ENCODE results near the gene MAGI1.

MAGI1 gene

GRCh38 chr3:65577843-65578430 lies 460.8 kb downstream of the MAGI1 start:
- H3K4me3 ChIP-seq (ENCODE audit: low read length), result no peak overlapping the region
- TF ChIP-seq, protein P1, sequence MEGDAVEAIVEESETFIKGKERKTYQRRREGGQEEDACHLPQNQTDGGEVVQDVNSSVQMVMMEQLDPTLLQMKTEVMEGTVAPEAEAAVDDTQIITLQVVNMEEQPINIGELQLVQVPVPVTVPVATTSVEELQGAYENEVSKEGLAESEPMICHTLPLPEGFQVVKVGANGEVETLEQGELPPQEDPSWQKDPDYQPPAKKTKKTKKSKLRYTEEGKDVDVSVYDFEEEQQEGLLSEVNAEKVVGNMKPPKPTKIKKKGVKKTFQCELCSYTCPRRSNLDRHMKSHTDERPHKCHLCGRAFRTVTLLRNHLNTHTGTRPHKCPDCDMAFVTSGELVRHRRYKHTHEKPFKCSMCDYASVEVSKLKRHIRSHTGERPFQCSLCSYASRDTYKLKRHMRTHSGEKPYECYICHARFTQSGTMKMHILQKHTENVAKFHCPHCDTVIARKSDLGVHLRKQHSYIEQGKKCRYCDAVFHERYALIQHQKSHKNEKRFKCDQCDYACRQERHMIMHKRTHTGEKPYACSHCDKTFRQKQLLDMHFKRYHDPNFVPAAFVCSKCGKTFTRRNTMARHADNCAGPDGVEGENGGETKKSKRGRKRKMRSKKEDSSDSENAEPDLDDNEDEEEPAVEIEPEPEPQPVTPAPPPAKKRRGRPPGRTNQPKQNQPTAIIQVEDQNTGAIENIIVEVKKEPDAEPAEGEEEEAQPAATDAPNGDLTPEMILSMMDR (IDR thresholded peaks at IDR 0.05; ENCODE audit: insufficient read depth, low read depth, low read length, missing control alignments), result no peak
- DNase-seq (ENCODE audit: low read depth), result no peak

DNA sequence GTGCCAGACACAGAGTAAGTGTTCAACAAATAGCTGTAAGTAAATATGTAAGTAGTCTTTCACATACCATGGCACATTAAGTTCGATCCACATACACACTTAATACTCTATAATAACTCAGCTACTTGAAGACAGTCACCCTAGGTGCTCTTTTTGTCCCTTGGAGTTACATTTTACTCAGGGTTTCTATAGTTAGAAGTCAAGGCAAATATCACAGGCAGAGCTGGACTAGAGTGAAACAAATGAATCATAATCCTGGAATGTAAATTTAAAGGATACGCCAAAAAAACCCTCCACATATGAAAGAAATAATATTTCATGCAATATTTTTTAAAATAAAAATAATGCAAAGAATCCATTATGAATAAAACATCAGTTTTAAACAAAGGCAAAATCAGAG lies 461.8 kb downstream of the MAGI1 start:
- TF ChIP-seq, protein P1 (IDR thresholded peaks at IDR 0.05; ENCODE audit: insufficient read depth, low read depth, low read length, missing control alignments), result no peak
- peak; percentile 37 for DNase-seq (ENCODE audit: low read depth)

DNA sequence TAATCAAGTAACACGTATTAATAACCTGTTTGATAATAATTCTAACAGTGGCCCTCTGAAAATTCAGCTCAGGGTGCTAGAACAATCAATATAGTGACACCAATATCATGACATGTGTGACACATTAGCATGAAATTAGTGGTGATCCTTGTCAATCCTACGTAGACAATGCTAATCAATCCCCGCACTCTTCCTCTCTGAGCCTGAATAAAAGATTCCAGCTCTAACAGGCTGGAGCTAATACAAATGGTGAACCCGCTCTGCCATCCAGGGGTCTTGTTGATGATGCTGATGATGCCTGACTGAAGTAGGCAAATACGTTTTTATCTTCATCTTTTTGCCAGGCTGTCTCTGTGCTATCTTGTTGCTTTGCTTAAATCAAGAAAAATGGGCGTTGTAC lies 462.5 kb downstream of the MAGI1 start:
- TF ChIP-seq, protein P1 (IDR thresholded peaks at IDR 0.05; ENCODE audit: insufficient read depth, low read depth, low read length, missing control alignments), result no peak
- DNase-seq (ENCODE audit: low read depth), result no peak
- no peak overlapping the region for H3K4me3 ChIP-seq (ENCODE audit: low read length)

More for the DNA sequence above, 461.8 kb downstream of the MAGI1 start:
- H3K4me3 ChIP-seq (ENCODE audit: low read length), result no peak overlapping the region

- TF ChIP-seq, protein P1 (IDR thresholded peaks at IDR 0.05; ENCODE audit: insufficient read depth, low read depth, low read length, missing control alignments), result no peak
- no peak overlapping the region for H3K4me3 ChIP-seq (ENCODE audit: low read length)
- peak; percentile 93 for DNase-seq (ENCODE audit: low read depth)
Observed at GRCh38 chr3:65575376-65575840, 463.3 kb downstream of the MAGI1 start.

DNA sequence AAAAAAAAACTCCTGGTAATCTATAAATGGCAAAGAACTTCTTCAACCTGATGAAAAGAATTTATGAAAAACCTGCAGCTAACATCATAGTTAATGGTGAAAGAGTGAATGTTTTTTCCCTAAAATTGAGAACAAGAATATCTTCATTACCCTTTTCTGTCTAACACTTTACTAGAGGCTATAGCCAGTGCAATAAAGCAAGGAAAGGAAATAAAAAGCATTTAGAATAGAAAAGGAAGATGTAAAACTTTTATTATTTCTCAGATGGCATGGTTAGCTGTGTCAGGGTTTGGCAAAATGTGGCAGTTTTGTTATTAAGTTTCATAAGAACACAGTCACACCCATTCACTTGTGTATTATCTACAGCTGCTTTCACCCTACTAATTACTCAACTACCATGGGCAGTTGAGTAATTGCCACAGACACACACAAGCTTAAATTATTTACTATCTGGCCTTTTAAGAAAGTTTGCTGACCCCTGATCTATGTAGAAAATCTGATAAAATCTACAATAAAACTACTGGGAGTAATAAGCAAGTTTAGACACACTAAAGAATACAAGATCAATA lies 465.1 kb downstream of the MAGI1 start:
- peak; percentile 78 for DNase-seq (ENCODE audit: low read depth)
- no peak overlapping the region for H3K4me3 ChIP-seq (ENCODE audit: low read length)
- TF ChIP-seq, protein P1 (IDR thresholded peaks at IDR 0.05; ENCODE audit: insufficient read depth, low read depth, low read length, missing control alignments), result no peak

DNA sequence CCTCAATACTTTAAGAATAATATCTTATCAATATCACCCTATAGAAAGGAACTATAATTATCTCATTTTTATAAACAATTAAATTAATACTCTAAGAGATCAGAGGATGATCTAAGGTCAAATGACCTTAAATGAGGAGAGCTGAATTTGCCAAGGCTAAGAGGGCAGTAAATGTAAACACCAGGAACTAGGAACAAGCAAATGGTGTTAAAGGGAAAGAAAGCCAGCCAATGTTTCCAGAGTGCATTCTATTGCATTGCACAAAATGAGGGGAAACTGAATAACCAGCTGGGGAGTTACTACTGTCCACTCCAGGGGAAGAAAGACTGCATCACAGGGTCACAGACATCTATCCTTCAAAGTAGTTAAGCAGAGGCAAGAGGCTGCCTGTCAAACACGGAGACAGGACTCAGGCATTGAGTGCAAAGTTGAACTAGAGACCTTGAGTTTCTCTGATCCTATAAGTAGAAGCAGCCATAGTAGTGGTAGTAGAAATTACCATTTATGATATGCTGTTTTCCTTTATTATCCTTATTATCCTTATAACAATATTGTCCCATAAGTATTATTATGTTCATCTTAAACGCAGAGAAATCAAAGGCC lies 466.4 kb downstream of the MAGI1 start:
- no peak for DNase-seq (ENCODE audit: low read depth)
- TF ChIP-seq, protein P1 (IDR thresholded peaks at IDR 0.05; ENCODE audit: insufficient read depth, low read depth, low read length, missing control alignments), result no peak
- no peak overlapping the region for H3K4me3 ChIP-seq (ENCODE audit: low read length)

All from epithelial cell of esophagus (primary cell).